ENCODE measurements around the gene RAI2.
A peak's percentile ranks its signal among the peaks of the same experiment; 100 is the strongest.

DNA sequence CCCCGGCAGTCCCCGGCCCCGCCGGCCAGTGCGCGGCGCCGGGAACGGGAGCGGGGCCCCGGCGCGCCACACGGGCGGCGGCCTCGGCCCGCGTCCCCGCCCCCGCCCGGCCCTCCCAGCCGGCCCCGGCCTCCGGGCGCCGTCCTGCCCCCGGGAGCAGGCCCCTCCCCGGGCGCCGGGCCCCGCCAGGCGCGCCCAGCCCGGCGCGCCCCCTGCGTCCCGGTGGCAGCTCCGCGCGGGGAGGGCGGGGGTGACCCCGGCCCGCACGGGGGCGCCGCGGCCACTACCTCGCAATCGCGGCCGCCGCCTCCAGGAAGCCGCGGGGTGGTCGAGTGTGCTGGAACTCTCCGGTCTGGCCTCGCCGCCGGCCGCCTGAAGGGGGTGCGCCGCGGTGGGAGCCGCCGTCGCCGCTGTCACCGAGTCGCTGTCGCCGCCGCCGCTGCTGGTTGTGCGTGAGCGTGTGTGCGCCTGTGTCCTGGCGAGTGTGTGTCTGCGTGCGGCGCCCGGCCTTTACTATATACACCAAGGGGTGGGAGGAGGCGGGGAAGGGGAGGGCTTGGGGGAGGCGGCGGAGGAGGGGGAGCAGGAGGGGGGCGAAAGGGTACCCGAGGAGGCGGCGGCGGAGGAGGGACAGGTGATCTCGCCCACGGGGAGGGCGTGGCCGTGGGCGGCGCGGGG, at the start of gene RAI2:
- TF ChIP-seq ZNF558 (tag by site-specific recombination; IDR thresholded peaks at IDR 0.05): no peak
- TF ChIP-seq, protein P1, sequence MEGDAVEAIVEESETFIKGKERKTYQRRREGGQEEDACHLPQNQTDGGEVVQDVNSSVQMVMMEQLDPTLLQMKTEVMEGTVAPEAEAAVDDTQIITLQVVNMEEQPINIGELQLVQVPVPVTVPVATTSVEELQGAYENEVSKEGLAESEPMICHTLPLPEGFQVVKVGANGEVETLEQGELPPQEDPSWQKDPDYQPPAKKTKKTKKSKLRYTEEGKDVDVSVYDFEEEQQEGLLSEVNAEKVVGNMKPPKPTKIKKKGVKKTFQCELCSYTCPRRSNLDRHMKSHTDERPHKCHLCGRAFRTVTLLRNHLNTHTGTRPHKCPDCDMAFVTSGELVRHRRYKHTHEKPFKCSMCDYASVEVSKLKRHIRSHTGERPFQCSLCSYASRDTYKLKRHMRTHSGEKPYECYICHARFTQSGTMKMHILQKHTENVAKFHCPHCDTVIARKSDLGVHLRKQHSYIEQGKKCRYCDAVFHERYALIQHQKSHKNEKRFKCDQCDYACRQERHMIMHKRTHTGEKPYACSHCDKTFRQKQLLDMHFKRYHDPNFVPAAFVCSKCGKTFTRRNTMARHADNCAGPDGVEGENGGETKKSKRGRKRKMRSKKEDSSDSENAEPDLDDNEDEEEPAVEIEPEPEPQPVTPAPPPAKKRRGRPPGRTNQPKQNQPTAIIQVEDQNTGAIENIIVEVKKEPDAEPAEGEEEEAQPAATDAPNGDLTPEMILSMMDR (tag by site-specific recombination; IDR thresholded peaks at IDR 0.05): peak; percentile 68
- TF ChIP-seq ZBTB20 (tag by site-specific recombination; IDR thresholded peaks at IDR 0.05): no peak
- TF ChIP-seq, protein P2, sequence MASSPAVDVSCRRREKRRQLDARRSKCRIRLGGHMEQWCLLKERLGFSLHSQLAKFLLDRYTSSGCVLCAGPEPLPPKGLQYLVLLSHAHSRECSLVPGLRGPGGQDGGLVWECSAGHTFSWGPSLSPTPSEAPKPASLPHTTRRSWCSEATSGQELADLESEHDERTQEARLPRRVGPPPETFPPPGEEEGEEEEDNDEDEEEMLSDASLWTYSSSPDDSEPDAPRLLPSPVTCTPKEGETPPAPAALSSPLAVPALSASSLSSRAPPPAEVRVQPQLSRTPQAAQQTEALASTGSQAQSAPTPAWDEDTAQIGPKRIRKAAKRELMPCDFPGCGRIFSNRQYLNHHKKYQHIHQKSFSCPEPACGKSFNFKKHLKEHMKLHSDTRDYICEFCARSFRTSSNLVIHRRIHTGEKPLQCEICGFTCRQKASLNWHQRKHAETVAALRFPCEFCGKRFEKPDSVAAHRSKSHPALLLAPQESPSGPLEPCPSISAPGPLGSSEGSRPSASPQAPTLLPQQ (tag by site-specific recombination; IDR thresholded peaks at IDR 0.05): no peak
- no peak for TF ChIP-seq ZSCAN23 (tag by site-specific recombination; IDR thresholded peaks at IDR 0.05)
- no peak for TF ChIP-seq MEIS1 (CRISPR knock-in tag; IDR thresholded peaks at IDR 0.05; ENCODE audit: borderline replicate concordance)
- TF ChIP-seq ZFP37 (tag by site-specific recombination; IDR thresholded peaks at IDR 0.05): no peak
- no peak for TF ChIP-seq ZNF394 (tag by site-specific recombination; IDR thresholded peaks at IDR 0.05; ENCODE audit: borderline replicate concordance)
- TF ChIP-seq ZNF138 (tag by site-specific recombination; IDR thresholded peaks at IDR 0.05; ENCODE audit: borderline replicate concordance): no peak
- no peak for TF ChIP-seq ZNF529 (tag by site-specific recombination; IDR thresholded peaks at IDR 0.05; ENCODE audit: insufficient replicate concordance)
- TF ChIP-seq ZNF132 (tag by site-specific recombination; IDR thresholded peaks at IDR 0.05; ENCODE audit: borderline replicate concordance): no peak
- TF ChIP-seq ZNF146 (tag by site-specific recombination; IDR thresholded peaks at IDR 0.05): no peak

Data from HEK293 (cell line).